AG08395 (cell line): Measurements from ENCODE around the gene SMIM12.
"Not testable (repeated sequence)": the region's sequence is repeated elsewhere in the genome, so short reads cannot be mapped to it uniquely, and the experiment has no call there.

Experiments used
- DNase-seq: peaks from one replicate; pipeline ENCODE4 v3.0.0; 2012; ENCODE audit warnings: mixed read lengths, low spot score

The SMIM12 gene

GRCh38 chr1:34843392-34844251, 15.9 kb downstream of the SMIM12 start:
- no peak for DNase-seq

- no peak for DNase-seq
These were observed 16.6 kb downstream of the SMIM12 start for GRCh38 chr1:34842952-34843371.

- no peak for DNase-seq
These were observed 17.5 kb downstream of the SMIM12 start for GRCh38 chr1:34842073-34842472.

- no peak for DNase-seq
These were observed 19.1 kb downstream of the SMIM12 start for GRCh38 chr1:34840426-34840825.

DNA sequence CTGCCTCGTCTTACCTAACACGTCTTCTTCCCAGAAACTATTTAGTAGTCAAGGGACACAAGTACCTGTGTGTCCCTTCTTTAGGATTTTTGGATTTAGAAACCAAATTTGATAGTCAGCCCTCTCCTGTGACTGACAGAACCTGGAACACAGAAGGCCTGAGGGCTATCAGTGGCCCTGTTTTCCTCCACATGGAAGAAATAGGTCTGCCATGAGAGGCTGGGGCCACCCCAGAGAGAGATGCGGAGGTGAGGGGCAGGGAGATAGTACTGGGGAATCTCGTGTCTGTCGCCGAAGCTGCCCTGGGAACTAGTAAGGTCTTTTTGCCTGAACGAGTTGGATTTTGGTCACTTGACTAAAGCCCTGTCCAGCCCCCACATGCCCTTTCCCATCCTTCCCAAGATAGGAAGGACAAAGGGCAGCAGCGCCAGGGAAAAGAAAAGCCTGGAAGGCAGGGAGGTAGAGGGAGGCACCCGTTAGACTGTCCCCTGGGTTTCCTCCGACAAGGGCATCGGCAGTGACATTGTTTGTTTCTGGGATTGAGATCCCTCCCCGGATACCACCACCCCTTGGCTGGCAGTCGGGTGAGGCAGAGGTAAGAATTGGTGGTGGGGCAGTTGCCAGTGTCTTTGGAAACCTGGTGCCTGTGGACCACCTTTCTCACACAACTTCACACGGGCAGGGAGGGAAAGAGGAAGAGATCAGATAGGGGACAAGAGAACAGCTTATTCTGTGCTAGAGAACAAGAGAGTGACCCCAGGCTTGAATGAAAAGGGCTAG, 19.8 kb downstream of the SMIM12 start:
- DNase-seq: no peak

DNA sequence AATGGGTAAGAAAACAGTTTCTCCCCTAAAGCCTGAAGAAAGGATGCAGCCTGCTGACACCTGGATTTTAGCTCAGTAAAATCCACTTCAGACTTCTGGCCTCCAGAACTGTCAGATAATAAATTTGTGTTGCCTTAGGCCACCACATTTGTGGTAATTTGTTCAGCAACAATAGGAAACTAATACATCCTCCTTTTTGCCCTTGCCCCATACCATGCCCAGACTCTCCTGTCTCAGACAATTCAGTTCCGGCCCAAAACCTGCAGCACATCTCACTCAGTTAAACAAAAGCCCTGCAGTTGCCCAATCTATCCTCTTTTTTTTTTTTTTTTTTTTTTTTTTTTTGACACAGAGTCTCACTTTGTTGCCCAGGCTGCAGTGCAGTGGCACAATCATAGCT, 25.8 kb downstream of the SMIM12 start:
- DNase-seq: no peak

DNA sequence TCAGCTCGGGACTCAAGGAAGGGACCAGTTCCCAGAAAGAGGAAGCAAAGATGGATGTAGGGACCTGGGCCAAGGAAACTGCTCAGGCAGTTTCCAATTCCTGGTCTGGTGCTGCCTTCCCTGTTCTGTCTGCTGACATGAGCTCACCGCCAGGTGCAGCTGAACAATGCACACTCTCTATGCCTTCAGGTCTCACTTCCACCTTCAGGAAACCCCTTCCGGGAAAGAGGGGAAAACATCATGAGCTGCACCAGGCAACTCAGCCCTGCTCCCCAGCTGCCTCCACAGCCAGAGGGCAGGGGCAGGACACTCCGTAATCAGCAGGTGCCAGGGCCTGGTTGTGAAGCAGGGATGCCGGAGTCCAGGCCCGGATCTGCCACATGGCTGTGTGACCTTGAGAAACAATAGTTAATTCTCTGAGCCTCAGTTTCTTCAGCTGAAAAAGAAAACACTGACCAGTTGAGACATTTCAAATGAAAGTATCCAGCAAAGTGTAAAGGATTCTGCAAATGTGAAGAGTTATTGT, 27.8 kb downstream of the SMIM12 start:
- DNase-seq: no peak

- peak; percentile 26 for DNase-seq
These were observed 30.3 kb downstream of the SMIM12 start for GRCh38 chr1:34829250-34829649.

DNA sequence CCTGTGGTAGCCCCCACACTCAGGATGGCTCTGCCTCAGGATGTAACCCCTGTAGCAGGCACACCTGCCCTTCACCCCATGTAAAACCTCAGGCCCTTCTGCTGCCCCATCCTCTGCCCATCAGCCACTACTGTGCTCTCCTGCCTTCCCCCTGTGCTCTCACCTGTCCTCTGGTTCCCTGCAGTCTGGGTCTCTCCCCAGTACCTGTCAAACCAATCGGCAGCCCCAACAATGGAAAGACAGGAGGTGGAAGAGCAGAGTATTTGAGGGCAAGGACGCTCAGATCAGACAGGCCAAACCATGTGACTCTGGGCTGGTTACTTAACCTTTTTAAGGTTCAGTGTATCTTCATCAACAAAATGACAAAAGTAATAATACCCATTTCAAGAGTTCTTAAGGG, 30.9 kb downstream of the SMIM12 start:
- no peak for DNase-seq

GRCh38 chr1:34827341-34827941, 32.1 kb downstream of the SMIM12 start:
- no peak for DNase-seq

DNA sequence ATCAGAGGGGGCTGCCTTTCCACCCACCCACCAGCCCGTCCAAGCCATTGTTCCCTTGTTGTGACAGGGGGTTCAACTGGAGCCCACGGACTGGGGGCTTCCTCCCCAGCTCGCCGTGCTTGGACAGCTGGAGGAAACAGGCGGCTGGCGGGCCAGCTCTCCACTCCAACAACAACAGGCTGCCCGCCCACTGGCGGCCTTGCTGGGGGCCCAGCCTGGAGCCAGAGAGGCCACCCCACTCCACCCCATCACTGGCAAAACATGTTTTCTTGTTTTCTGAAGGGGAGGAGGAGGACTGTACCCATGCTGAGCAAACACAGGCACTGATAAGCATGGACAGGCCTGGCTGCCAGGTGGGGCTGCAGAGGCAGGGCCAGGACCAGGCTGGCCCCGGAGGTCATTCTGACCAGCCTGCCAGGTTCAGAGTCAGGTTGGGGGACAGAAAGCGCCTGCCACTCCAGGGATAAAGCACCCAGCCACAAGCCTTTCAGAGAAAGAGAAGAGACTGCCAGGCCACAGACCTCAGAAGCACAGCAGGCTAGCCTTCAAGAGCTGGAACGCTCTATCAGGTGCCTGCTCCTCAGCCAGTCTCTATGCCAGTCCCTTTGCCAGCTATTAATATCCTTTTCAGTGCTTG, 34.0 kb downstream of the SMIM12 start:
- DNase-seq: no peak

GRCh38 chr1:34824817-34825454, 34.6 kb downstream of the SMIM12 start:
- DNase-seq: no peak

DNA sequence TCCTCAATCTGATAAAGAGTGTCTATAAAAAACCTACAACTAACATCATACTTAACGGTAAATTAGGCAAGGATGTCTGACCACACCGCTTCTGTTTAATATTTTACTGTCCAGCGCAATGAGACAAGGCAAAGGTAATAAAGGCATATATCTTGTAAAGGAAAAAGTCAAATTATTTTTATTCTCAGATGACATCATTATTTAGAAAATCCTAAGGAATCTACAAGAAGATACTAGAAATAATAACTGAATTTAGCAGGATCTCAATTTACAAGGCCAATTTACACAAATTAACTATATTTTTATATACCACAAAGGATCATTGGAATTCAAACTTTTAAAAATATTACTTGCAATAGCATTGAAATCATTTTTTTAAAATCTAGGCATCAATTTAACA, 37.3 kb downstream of the SMIM12 start:
- DNase-seq: no peak

- not testable (repeated sequence) for DNase-seq
These were observed 40.7 kb downstream of the SMIM12 start for GRCh38 chr1:34818862-34819261.

DNA sequence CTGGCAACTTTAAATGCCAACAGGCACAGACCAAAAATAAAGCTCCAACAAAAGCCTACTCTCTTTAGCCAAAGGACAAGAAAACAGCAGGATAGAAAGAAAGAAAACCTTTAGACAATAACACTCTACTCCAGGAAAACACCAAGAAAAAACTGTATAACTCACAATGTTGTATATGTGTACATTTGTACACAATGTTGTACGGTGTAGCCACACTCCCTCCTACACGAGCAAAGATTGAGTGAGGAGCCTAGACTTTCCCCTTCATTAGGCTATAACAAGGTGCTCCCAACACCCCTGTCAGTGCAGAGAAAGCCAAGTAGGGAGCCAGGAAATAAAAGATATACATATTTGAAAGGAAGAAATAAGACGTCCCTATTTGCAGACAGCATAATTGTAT, 42.8 kb downstream of the SMIM12 start:
- no peak for DNase-seq

DNA sequence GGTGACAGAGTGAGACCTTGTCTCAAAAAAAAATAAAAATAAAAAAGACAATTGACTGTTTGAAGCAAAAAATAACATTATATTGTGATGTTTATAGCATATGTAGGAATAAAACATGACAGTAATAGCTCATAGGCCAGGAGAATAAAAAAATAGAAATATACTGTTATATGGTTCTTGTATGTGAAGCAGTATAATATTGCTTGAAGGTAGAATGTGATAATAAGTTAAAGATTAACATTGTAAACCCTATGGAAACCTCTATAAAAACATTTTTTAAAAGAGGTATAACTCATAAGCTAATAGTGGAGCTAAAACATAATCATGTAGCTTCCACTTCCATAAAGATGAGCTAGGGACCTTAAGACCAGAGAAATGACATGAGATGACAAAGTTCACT, 43.2 kb downstream of the SMIM12 start:
- DNase-seq: no peak

- DNase-seq: not testable (repeated sequence)
These were observed 48.8 kb downstream of the SMIM12 start for GRCh38 chr1:34810781-34811180.

DNA sequence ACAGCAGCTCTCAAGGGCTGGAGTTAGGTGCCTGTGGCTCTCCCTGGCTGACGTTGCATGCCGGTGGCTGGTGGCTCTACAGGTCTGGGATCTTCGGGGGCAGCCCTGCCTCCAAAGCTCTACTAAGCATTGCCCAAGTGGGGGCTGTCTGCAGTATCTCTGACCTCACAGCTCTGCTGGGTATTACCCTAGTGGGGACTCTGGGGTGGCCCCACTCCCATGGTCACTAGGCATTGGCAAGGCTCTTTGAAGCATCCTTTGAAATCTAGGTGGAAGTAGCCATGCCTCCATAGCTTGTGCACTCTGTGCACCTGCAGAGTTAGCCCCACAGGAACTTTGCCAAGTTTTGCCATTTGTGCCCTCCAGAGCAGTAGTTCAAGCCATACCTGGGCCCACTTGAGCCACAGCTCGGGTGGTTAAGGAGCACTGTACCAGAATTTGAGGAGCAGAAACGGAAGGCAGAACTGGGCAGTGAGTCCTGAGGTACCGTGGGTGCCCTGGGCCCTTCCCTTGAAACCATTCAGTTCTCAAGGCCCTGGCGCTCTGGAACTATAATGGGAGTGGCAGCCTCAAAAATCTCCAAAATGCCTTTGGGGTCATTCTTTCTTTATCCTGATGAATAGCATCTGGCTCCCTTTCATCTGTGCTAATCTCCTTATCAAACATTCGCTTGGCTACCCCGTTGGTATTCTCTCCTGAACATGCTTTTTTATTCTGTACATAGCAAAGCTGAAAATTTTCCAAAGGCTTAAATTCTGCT, 51.3 kb downstream of the SMIM12 start:
- no peak for DNase-seq

GRCh38 chr1:34806396-34806795, 53.2 kb downstream of the SMIM12 start:
- peak; percentile 78 for DNase-seq

- no peak for DNase-seq
These were observed 55.8 kb downstream of the SMIM12 start for GRCh38 chr1:34803770-34804169.
